ENCODE measurements around the gene MAP3K8. TPM values are rescaled to one million over a fixed set of nuclear protein-coding genes. Genes with fewer than 3 reads are reported as not detected.

MAP3K8 gene
- total and polyA plus RNA-seq, 10 of the 15 experiments (the other 5 are each of a cell fraction or from before 2014, with no cell fraction given): 25.5 to 115 (median 40.2) TPM

- FAIRE-seq: no peak
- intact Hi-C loops (cut with micrococcal nuclease; ENCODE audit: unreplicated experiment) (no loop called here), in situ Hi-C loops (cut with MboI) (no loop called here)
- DNase-seq (ENCODE audit: low read depth, low spot score): no peak
- no peak overlapping the region for H3K4me3 ChIP-seq
- no peaks in the 10 kb centered on the region for H3K36me3 ChIP-seq (ENCODE audit: control insufficient read depth in 2 of 2, insufficient read depth in 2 of 2, low read length in 1 of 2)
- ChIA-PET POLR2A (interaction anchor here (0.8 kb wide), 1 partner anchor 16 kb away, joined by 3 read pairs; no protein-coding TSS in a partner anchor), CTCF (interaction anchor here (0.5 to 1.2 kb wide), 3 partner anchors 9 to 51 kb away, joined by 3 read pairs; no protein-coding TSS in a partner anchor), RAD21 (ENCODE audit: unreplicated experiment) (no interaction called here), SMC1A (ENCODE audit: uncharacterized antibody, unreplicated experiment) (interaction anchor here (0.6 to 1.5 kb wide), 8 partner anchors 8 to 42 kb away, joined by 3 to 5 read pairs (median 3); no protein-coding TSS in a partner anchor)
- no peak overlapping the region for H3K9ac ChIP-seq (ENCODE audit: control insufficient read depth, insufficient read depth, low read length)
- H2AFZ ChIP-seq (ENCODE audit: control insufficient read depth, low read depth, low read length): no peak overlapping the region
- peaks cover 7% of the 10 kb centered on the region for H3K4me1 ChIP-seq (ENCODE audit: control insufficient read depth, insufficient read depth, low read length)
- no peaks in the 10 kb centered on the region for H4K20me1 ChIP-seq (ENCODE audit: control insufficient read depth, insufficient read depth)
- 75% methylated on average over 4 of the region's 4 CpGs for WGBS (ENCODE audit: insufficient coverage, insufficient replicate concordance, low lambda C conversion rate, missing lambda C conversion rate)
- no peak for TF ChIP-seq NKRF (conservative IDR thresholded peaks at IDR 0.05)
- TF ChIP-seq MEF2B (IDR thresholded peaks at IDR 0.05; ENCODE audit: partially characterized antibody, poor library complexity, severe bottlenecking): no peak
- TF ChIP-seq TCF3 (IDR thresholded peaks at IDR 0.05; ENCODE audit: borderline replicate concordance, insufficient read depth, low read depth, low read length): no peak
- no peak for TF ChIP-seq ZNF622 (IDR thresholded peaks at IDR 0.05)
- no peak for TF ChIP-seq SPI1 (IDR thresholded peaks at IDR 0.05; ENCODE audit: borderline replicate concordance, insufficient read depth, low read depth, low read length)
- no peak for TF ChIP-seq USF1 (IDR thresholded peaks at IDR 0.05; ENCODE audit: borderline replicate concordance, extremely low read length, insufficient read depth, low read depth, low read length)
- no peak for TF ChIP-seq BCL11A (IDR thresholded peaks at IDR 0.05; ENCODE audit: low read depth, low read length)
- no peak for TF ChIP-seq CTCF (IDR thresholded peaks at IDR 0.05 in 2 of 3, conservative IDR thresholded peaks at IDR 0.05 in 1 of 3; ENCODE audit: control insufficient read depth in 2 of 3, extremely low read depth in 1 of 3, insufficient read depth in 1 of 3, low read depth in 3 of 3, low read length in 3 of 3)
- TF ChIP-seq SMAD5 (IDR thresholded peaks at IDR 0.05; ENCODE audit: low read depth): no peak
- BruUV-seq (replicated peaks): no TSS peak
- H3K79me2 ChIP-seq (ENCODE audit: control insufficient read depth, insufficient read depth, low read length): no peaks in the 10 kb centered on the region
- no peak for ATAC-seq
- no peaks in the 10 kb centered on the region for H3K27me3 ChIP-seq (replicated peaks in 1 of 2; ENCODE audit: control insufficient read depth in 2 of 2, insufficient read depth in 2 of 2, low read length in 1 of 2)
- H3K4me2 ChIP-seq (ENCODE audit: control insufficient read depth, insufficient read depth): no peak overlapping the region
- no peak overlapping the region for H3K27ac ChIP-seq (ENCODE audit: control insufficient read depth, insufficient read depth)
- no peaks in the 10 kb centered on the region for H3K9me3 ChIP-seq (replicated peaks; ENCODE audit: control insufficient read depth, insufficient read depth, low read length)
Measured at GRCh38 chr10:30472414-30473155, 38.6 kb downstream of the MAP3K8 start.
